ENCODE measurements around the gene NDUFS7. TPM values are rescaled to one million over a fixed set of nuclear protein-coding genes. Genes with fewer than 3 reads are reported as not detected.

The NDUFS7 gene
- total and polyA plus RNA-seq, 9 of the 15 experiments (the other 6 are each of a cell fraction or from before 2014, with no cell fraction given): 6.0 to 271 (median 60.6) TPM

DNA sequence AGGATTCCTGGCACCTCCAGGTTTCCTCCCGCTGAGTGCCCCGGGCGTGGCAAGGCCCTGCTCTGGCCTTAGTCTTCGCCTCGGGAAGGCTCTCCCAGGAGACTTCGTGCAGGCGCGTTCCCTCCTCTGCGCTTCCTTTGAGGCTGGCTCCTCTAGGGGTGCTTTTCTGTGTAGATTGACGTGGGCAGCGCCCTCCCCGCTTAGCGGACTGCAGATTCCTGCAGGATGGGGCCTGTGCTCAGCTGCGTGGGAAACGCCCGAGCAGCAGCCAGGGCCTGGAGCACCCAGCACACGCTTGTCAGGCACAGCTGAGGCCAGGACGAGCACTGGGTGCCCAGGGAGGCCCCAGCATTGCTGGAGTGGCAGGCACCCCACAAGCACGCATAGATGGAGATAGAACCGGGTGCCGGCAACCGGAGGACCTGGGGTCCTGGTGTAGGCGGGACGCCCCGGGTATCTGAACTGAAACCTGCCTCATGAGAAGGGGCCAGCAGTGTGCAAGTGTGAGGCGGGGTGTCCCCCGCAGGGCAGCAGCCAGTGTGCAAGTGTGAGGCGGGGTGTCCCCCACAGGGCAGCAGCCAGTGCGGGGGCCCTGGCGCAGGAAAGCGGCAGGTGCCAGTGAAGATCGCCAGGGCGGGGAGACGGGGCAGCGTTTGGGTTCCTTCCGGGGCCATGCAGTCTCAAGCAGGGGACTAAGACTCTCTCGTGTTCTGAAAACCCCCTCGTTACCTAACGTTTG is 3.4 kb downstream of the NDUFS7 start (continued):
- TF ChIP-seq, protein P1, sequence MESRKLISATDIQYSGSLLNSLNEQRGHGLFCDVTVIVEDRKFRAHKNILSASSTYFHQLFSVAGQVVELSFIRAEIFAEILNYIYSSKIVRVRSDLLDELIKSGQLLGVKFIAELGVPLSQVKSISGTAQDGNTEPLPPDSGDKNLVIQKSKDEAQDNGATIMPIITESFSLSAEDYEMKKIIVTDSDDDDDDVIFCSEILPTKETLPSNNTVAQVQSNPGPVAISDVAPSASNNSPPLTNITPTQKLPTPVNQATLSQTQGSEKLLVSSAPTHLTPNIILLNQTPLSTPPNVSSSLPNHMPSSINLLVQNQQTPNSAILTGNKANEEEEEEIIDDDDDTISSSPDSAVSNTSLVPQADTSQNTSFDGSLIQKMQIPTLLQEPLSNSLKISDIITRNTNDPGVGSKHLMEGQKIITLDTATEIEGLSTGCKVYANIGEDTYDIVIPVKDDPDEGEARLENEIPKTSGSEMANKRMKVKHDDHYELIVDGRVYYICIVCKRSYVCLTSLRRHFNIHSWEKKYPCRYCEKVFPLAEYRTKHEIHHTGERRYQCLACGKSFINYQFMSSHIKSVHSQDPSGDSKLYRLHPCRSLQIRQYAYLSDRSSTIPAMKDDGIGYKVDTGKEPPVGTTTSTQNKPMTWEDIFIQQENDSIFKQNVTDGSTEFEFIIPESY (CRISPR knock-in tag; IDR thresholded peaks at IDR 0.05): peak; percentile 87

DNA sequence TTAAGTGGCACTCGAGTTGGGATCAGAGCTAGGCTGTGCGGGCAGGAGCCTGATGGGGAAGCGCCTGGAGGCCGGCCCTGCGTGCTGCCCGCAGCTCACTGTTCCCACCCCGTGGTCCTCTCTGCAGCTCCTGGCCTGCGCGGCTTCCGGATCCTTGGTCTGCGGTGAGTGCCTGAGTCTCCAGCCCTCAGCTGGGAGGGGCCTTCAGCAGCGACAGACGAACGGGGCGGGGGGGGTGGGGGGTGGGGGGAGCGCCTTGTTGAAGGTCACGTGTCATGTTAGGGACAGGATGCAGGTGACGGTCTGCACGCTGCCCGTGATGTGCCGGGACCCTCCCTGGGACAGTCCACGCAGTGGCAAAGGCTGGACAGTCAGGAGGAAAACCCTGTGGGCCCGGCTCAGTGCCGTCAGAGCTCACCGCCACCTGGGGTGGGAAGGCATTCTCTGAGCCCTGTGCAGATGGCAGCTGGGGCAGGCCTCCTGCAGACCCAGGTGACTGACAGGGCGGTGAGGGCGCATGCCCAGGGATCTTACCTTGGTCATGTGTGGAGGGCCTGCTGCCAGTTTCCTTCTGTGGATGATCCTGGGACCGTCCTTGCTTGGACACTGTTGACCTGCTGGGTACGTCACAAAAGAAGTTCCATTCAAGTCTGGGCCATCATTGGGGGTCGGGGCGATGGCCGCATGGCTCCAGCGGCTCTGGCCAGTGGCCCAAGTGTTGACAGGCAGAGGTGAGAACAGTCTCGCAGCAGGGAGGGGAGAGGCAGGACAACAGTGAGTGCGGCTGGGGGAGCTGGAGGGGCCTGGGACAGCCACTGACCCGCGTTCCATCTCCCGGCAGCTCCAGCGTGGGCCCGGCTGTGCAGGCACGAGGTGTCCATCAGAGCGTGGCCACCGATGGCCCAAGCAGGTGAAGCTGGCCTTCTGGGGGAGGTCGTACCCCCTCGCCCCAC is 4.3 kb downstream of the NDUFS7 start:
- no TSS peak for BruUV-seq (replicated peaks)
- no peak overlapping the region for H3K4me3 ChIP-seq
- FAIRE-seq: no peak
- H3K27me3 ChIP-seq (ENCODE audit: control insufficient read depth in 2 of 2, insufficient read depth in 2 of 2, low read length in 2 of 2): no peaks in the 10 kb centered on the region
- intact Hi-C loops (cut with micrococcal nuclease): no loop called here
- CTCF ChIA-PET (ENCODE audit: low intra/inter-chr PET ratio): no interaction called here
- in situ Hi-C loops (cut with MboI): no loop called here
- no peak overlapping the region; a peak in 1 of 4 replicates for H3K9ac ChIP-seq (ENCODE audit: insufficient read depth in 1 of 2, low read depth in 2 of 2, low read length in 2 of 2)
- H4K20me1 ChIP-seq (replicated peaks; ENCODE audit: control insufficient read depth, insufficient read depth, low read length): peaks cover 5% of the 10 kb centered on the region
- no peak for DNase-seq (ENCODE audit: extremely low read depth in 1 of 4, low spot score in 3 of 4)
- H3K4me1 ChIP-seq (replicated peaks in 1 of 2; ENCODE audit: control insufficient read depth in 2 of 2, insufficient read depth in 2 of 2, low read length in 2 of 2): peaks cover 0 to 55% of the 10 kb centered on the region in 2 experiments; a peak in 2 of 5 replicates
- no peak overlapping the region for H3K27ac ChIP-seq (ENCODE audit: extremely low read depth, low read depth, low read length)
- WGBS (ENCODE audit: insufficient coverage, low coverage, missing lambda C conversion rate): 92% methylated on average over 31 of the region's 45 CpGs
- H3K9me1 ChIP-seq (ENCODE audit: control insufficient read depth, insufficient read depth, low read length): no peaks in the 10 kb centered on the region
- H2AFZ ChIP-seq (ENCODE audit: low read depth, low read length): no peak overlapping the region
- no peak for ATAC-seq
- POLR2A ChIA-PET: interaction anchor here (0.5 to 0.6 kb wide), 3 partner anchors 87 to 114 kb away, joined by 3 to 4 read pairs (median 3); no protein-coding TSS in a partner anchor
- H3K36me3 ChIP-seq (ENCODE audit: control insufficient read depth, insufficient read depth, low read length): peaks cover 69% of the 10 kb centered on the region; the same call in 2 of the 3 replicates
- H3K79me2 ChIP-seq (ENCODE audit: control insufficient read depth, insufficient read depth, low read length): peaks cover 45% of the 10 kb centered on the region
- H3K4me2 ChIP-seq (ENCODE audit: insufficient read depth, low read length): no peak overlapping the region
- no peaks in the 10 kb centered on the region for H3K9me3 ChIP-seq (replicated peaks; ENCODE audit: control insufficient read depth, insufficient read depth, low read depth, low read length)
- TF ChIP-seq HDAC8 (tag; IDR thresholded peaks at IDR 0.05) (no peak), PCBP1 (IDR thresholded peaks at IDR 0.05; ENCODE audit: low read depth, low read length, poor library complexity, severe bottlenecking) (peak; percentile 40), TOE1 (IDR thresholded peaks at IDR 0.05; ENCODE audit: borderline replicate concordance) (no peak), TOE1 (CRISPR knock-in tag; IDR thresholded peaks at IDR 0.05; ENCODE audit: borderline replicate concordance, low read depth) (no peak), CREBBP (IDR thresholded peaks at IDR 0.05; ENCODE audit: low read depth, low read length) (no peak), ZNF584 (CRISPR knock-in tag; IDR thresholded peaks at IDR 0.05; ENCODE audit: low read depth) (no peak)
- TF ChIP-seq, protein P2, sequence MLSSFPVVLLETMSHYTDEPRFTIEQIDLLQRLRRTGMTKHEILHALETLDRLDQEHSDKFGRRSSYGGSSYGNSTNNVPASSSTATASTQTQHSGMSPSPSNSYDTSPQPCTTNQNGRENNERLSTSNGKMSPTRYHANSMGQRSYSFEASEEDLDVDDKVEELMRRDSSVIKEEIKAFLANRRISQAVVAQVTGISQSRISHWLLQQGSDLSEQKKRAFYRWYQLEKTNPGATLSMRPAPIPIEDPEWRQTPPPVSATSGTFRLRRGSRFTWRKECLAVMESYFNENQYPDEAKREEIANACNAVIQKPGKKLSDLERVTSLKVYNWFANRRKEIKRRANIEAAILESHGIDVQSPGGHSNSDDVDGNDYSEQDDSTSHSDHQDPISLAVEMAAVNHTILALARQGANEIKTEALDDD (IDR thresholded peaks at IDR 0.05): no peak
- TF ChIP-seq, protein P3, sequence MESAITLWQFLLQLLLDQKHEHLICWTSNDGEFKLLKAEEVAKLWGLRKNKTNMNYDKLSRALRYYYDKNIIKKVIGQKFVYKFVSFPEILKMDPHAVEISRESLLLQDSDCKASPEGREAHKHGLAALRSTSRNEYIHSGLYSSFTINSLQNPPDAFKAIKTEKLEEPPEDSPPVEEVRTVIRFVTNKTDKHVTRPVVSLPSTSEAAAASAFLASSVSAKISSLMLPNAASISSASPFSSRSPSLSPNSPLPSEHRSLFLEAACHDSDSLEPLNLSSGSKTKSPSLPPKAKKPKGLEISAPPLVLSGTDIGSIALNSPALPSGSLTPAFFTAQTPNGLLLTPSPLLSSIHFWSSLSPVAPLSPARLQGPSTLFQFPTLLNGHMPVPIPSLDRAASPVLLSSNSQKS (CRISPR knock-in tag; IDR thresholded peaks at IDR 0.05): no peak
- TF ChIP-seq, protein P4, sequence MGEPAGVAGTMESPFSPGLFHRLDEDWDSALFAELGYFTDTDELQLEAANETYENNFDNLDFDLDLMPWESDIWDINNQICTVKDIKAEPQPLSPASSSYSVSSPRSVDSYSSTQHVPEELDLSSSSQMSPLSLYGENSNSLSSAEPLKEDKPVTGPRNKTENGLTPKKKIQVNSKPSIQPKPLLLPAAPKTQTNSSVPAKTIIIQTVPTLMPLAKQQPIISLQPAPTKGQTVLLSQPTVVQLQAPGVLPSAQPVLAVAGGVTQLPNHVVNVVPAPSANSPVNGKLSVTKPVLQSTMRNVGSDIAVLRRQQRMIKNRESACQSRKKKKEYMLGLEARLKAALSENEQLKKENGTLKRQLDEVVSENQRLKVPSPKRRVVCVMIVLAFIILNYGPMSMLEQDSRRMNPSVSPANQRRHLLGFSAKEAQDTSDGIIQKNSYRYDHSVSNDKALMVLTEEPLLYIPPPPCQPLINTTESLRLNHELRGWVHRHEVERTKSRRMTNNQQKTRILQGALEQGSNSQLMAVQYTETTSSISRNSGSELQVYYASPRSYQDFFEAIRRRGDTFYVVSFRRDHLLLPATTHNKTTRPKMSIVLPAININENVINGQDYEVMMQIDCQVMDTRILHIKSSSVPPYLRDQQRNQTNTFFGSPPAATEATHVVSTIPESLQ (CRISPR knock-in tag; IDR thresholded peaks at IDR 0.05): no peak
